Measurements from ENCODE around the gene SLC47A2. TPM values are rescaled to one million over a fixed set of nuclear protein-coding genes. Genes with fewer than 3 reads are reported as not detected.

The SLC47A2 gene
- total and polyA plus RNA-seq, 9 of the 15 experiments (the other 6 are each of a cell fraction or from before 2014, with no cell fraction given) = not detected

- CTCF ChIA-PET (ENCODE audit: low intra/inter-chr PET ratio) = no interaction called here
- no peak overlapping the region for H3K4me3 ChIP-seq
- H3K4me1 ChIP-seq (replicated peaks in 1 of 2; ENCODE audit: control insufficient read depth in 2 of 2, insufficient read depth in 2 of 2, low read length in 2 of 2) = no peaks in the 10 kb centered on the region
- POLR2A ChIA-PET = interaction anchor here (0.8 kb wide), 1 partner anchor 11 kb away, joined by 4 read pairs; no protein-coding TSS in a partner anchor
- no TSS peak for BruUV-seq (replicated peaks)
- H2AFZ ChIP-seq (ENCODE audit: low read depth, low read length) = no peak overlapping the region
- H3K9me1 ChIP-seq (ENCODE audit: control insufficient read depth, insufficient read depth, low read length) = no peaks in the 10 kb centered on the region
- 5% methylated on average over 4 of the region's 9 CpGs for WGBS (ENCODE audit: insufficient coverage, low coverage, missing lambda C conversion rate)
- peaks cover 3 to 15% of the 10 kb centered on the region in 2 experiments; a peak in 3 of 5 replicates for H3K27me3 ChIP-seq (ENCODE audit: control insufficient read depth in 2 of 2, insufficient read depth in 2 of 2, low read length in 2 of 2)
- no peaks in the 10 kb centered on the region for H4K20me1 ChIP-seq (replicated peaks; ENCODE audit: control insufficient read depth, insufficient read depth, low read length)
- no peak overlapping the region for H3K4me2 ChIP-seq (ENCODE audit: insufficient read depth, low read length)
- TF ChIP-seq ZNF518B (CRISPR knock-in tag; IDR thresholded peaks at IDR 0.05) = no peak
- TF ChIP-seq FOXA3 (CRISPR knock-in tag; conservative IDR thresholded peaks at IDR 0.05 in 1 of 2, IDR thresholded peaks at IDR 0.05 in 1 of 2) = no peak
- TF ChIP-seq HMG20A (CRISPR knock-in tag; conservative IDR thresholded peaks at IDR 0.05) = no peak
- no peak for TF ChIP-seq ZNF639 (CRISPR knock-in tag; conservative IDR thresholded peaks at IDR 0.05 in 1 of 2, IDR thresholded peaks at IDR 0.05 in 1 of 2)
- no peak for TF ChIP-seq SMAD3 (CRISPR knock-in tag; conservative IDR thresholded peaks at IDR 0.05)
- TF ChIP-seq MAZ (CRISPR knock-in tag; conservative IDR thresholded peaks at IDR 0.05 in 1 of 2, IDR thresholded peaks at IDR 0.05 in 1 of 2) = no peak
- TF ChIP-seq KLF10 (CRISPR knock-in tag; IDR thresholded peaks at IDR 0.05) = no peak
- TF ChIP-seq NR1H2 (CRISPR knock-in tag; IDR thresholded peaks at IDR 0.05) = no peak
- TF ChIP-seq ZNF280A (IDR thresholded peaks at IDR 0.05; ENCODE audit: low read depth, partially characterized antibody) = no peak
- intact Hi-C loops (cut with micrococcal nuclease) = no loop called here
- no peak for ATAC-seq
- H3K79me2 ChIP-seq (ENCODE audit: control insufficient read depth, insufficient read depth, low read length) = no peaks in the 10 kb centered on the region
- no peak for FAIRE-seq
- no peak for DNase-seq (ENCODE audit: extremely low read depth in 1 of 4, low spot score in 3 of 4)
- H3K9ac ChIP-seq (ENCODE audit: insufficient read depth in 1 of 2, low read depth in 2 of 2, low read length in 2 of 2) = no peak overlapping the region
- in situ Hi-C loops (cut with MboI) = no loop called here
- H3K36me3 ChIP-seq (ENCODE audit: control insufficient read depth, insufficient read depth, low read length) = no peaks in the 10 kb centered on the region
- H3K9me3 ChIP-seq (replicated peaks; ENCODE audit: control insufficient read depth, insufficient read depth, low read depth, low read length) = no peaks in the 10 kb centered on the region
- no peak overlapping the region for H3K27ac ChIP-seq (ENCODE audit: extremely low read depth, low read depth, low read length)
These were observed 22.4 kb upstream of the SLC47A2 start for GRCh38 chr17:19738757-19739156.
